IPS-NIHi11 (cell line): ENCODE results near the gene MRPS22.
"Not testable (repeated sequence)": the region's sequence is repeated elsewhere in the genome, so short reads cannot be mapped to it uniquely, and the experiment has no call there.

Experiments
- DNase-seq: peaks from one replicate; pipeline ENCODE4 v3.0.0; 2012; ENCODE audit warnings: mixed read lengths, low spot score

MRPS22 gene

DNA sequence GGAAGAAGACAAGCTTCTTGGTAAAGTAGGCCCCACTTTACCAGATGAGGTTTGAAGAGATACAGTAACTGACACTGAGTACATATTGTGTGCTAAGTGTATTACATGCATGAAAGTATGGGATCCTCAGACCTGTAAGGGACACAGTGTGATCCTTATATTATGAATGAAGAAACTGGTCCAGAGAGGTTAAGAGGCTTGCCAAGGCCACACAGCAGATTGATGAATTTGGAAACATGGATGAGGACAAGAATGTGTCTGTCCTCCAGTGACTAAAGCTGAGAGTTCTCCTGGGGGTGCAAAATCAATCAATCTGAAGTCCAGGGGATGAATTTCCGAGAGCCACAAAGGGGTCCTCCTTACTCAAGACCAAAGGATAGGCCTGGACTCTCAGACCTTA is 31.4 kb upstream of the MRPS22 start:
- no peak for DNase-seq

GRCh38 chr3:139312959-139313358 is 30.9 kb upstream of the MRPS22 start:
- no peak for DNase-seq

- no peak for DNase-seq
Observed at GRCh38 chr3:139313921-139314320, 29.9 kb upstream of the MRPS22 start.

DNA sequence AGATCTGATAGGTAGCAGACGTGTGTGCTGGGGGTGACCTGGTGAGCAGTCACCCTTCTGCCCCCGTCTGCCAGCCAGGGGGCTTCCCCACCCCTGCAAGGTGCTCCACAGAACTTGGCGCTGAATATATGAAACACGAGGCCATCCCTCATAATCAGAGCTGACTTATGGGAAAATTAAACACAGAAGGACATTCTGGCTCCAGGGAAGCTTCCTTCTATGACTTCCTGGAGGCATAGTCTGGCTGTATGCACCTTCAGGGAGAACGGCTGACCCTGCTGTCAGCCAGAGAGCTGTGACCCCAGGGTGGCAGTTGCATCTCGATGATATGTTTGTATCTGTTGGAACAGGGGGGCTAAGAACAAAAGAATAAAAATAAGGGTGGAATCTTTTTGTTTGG is 26.6 kb upstream of the MRPS22 start:
- DNase-seq = no peak

GRCh38 chr3:139317660-139318430 is 26.0 kb upstream of the MRPS22 start:
- no peak for DNase-seq

DNA sequence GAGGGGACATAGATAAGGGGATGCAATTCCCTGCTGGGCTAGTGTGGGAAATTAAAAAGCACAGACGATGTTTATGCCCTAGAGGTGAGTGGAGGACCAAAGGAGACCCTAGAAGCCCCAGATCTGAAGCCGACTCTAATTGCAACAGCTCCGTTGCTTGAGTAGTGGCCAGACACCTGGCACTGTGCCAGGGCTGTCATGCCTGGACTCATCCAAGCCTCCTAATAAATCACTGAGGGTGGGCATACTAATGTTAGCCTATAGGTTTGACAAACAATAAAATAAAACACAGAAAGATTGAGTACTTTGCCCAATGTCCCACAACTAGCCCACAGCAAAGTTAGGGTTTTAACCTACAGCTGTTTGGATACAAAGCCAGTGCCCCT is 25.4 kb upstream of the MRPS22 start:
- no peak for DNase-seq

- DNase-seq = no peak
Observed at GRCh38 chr3:139318826-139319225, 25.0 kb upstream of the MRPS22 start.

DNA sequence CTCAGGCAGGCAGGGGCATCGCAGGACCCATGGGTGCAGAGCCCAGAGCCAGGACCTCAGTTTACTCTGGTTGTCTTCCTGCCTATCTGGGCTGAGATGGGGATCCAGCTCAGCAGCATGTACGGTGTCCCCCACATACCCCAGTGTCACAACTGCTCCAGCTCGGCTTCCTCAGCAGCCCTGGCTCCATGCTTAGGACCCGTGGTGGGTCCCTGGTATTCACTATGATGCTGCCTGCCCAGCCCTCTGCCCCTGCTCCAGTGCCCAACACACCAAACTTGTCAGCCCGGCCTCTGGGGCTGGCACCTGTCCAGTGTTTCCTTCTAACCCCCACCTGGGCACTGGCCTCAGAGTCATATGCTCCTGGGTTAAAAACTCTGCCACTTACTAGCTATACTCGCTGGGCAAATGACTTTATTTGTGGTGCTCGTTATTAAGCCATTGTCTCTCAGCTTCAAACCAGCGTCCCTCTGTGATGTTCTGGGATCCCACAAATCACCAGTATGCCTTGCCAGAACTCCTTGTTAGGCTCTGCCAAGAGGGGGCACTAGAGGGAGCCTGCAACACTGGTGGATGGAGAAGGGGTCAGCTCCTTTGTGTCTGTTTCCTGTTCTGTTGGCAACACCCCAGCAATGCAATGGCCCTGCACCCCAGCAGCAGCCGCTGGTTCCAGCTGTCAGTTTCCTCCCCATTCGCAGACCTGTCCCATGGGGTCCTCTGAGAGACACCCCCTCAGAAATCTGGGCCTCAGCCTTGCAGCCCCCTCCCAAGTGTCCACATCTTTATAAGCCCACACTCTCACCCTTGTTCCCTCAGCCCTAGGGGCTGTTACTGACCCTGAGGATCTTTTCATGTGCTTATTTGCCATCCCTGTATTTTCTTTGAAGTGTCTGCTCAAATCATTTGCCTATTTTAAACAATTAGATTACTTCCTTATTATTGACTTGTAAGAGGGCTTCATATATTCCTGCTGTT is 24.1 kb upstream of the MRPS22 start:
- DNase-seq = peak; percentile 78

DNA sequence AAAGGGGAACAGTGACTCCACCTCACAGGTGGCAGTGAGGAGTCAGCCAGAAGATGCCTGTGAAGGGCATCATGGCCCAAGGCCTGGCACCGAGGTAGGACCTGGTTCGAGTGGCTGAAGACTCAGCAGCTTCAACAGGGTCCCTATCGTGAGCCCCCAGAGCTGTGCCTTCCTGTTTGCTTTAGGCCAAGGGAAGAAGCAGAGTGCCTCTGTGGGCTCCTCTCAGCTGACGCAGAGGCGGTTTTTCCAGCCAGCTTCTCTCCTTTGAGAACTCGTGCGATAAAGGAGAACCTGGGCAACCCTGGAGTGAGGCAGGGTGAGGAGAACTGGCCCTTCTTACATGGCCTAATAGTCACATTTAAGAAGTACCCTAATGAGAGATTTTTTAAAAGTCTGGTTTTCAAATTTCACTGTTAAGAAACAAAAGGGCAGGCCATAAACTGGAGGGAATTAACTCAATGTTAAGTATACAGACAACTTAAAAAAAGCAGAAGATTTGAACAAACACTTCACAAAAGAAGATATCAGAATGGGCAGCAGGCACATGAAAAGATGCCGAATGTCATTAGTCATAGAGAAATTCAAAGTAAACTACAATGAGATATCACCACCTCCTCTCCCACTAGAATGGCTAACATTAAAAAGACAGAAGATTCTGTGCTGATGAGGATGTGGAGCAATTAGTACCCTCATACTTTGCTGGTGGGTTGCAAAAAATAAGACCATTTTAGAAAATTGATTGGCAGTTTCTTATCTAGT is 23.1 kb upstream of the MRPS22 start:
- DNase-seq = no peak

GRCh38 chr3:139322346-139322745 is 21.5 kb upstream of the MRPS22 start:
- no peak for DNase-seq

DNA sequence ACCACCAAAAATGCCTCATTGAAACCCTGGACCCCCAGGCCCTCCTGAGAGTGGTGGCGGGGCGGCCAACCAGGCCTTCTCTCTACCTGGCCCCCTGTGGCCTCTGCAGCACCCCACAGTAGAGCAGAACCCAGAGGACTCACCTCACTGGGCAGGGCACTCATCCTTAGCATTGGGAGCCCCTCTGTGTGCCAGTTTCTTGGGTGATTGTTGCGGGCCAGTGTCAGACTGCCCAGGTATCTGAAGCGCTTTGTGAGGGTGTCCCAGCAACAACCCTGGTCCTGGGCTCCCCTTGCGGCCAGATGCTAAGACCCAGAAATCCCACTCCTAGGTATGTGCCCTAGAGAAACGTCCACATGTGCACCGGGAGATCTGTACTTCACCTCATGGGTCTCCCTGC is 20.7 kb upstream of the MRPS22 start:
- DNase-seq = no peak

DNA sequence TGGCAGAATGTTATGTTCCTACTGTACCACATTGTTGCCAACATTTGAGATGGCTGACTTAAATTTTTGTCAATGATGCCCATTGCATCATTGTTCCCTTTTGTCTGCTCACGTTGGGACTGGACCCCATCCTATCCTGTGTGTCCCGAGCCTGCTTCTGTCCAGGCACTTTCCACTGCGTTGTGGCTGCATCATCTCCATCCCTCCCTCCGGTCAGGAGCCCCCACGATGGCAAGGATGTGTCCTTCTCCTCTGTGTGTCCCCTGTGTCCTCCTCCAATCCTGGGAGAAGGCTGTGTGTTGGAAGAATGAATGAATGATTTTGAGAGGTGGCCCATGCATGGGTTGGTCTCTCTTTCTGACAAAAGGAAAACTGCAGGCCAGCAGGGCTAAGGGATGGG is 19.4 kb upstream of the MRPS22 start:
- no peak for DNase-seq

DNA sequence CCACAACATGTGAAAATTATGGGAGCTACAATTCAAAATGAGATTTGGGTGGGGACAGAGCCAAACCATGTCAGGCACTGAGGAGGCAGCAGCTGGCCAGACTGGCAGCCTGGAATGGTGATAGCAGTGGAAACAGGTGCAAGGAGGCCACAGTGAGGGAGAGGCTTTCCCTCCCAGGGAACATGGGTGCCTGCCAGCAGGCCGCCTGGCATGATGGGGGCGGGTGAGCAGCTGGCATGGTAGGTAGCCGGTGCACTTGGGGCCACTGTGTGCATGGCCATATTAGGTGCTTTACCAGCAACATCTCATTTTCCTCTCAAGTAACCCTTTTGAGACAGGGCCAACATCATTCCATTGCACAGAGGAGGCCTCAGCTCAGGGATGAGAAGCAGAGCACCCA is 18.3 kb upstream of the MRPS22 start:
- no peak for DNase-seq

- no peak for DNase-seq
Observed at GRCh38 chr3:139326131-139326530, 17.7 kb upstream of the MRPS22 start.

DNA sequence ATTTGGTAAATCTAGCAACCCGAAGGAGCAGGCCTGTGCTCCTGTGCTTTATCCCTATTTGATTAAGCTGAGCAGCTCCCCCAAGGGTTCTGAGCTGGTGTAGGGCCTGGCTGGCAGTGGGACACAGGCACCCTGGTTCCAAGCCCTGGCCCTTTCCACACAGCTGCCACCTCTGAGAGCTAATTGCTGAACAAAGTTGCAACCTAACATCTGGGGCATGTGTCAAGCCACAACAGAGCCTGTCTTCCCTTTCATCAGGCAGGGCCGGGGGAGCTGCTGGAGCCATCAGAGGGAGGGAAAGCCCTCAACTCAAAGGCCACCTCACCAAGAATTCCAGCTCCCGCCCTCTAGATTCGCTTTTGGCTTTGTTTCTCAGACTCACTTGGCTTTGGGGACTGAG is 17.1 kb upstream of the MRPS22 start:
- DNase-seq = no peak

DNA sequence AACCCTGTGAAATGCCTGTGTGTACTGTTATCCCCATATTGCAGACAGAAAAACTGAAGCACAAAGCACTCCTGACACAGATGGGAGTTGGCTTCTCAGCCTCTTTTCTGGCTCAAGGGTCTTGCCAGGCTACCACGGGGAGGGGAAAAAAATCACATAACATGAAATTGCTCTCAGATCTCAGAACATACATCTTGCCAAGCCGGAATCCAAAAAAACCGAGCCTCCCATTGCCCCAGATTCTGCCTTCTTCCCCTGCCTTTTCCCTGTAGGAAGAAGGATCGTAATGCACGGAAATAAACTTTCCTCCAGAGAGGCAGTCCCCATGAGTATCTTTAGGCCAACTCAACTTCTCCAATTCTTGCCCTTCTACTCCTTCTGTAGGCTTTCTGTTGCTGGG is 16.6 kb upstream of the MRPS22 start:
- no peak for DNase-seq

GRCh38 chr3:139327861-139328260 is 16.0 kb upstream of the MRPS22 start:
- DNase-seq = no peak

GRCh38 chr3:139328356-139328755 is 15.5 kb upstream of the MRPS22 start:
- DNase-seq = no peak

DNA sequence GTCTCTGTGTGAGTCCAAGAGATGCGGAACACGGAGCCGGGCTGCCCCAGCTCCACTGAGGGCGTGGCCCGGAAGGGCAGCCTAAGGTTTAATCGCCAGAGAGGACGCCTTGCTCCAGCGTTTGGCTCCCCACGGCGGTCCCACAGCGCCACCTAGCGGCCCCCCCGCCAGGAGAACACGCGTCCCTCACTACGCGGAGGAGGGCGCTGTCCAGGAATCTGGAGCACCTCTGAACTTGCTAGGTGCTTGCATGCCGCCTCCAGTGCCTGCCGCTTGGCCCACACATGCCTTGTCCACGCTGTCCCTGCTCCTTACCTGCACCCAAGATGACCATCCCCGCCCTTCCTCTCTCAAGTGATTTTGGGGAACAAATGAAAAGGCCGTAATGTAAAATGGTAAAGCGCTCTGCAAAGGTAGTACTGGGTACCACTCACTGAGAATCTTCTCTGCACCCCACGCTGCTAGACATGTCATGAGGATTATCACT is 14.4 kb upstream of the MRPS22 start:
- peak; percentile 98 for DNase-seq

- no peak for DNase-seq
Observed at GRCh38 chr3:139332092-139332491, 11.7 kb upstream of the MRPS22 start.

DNA sequence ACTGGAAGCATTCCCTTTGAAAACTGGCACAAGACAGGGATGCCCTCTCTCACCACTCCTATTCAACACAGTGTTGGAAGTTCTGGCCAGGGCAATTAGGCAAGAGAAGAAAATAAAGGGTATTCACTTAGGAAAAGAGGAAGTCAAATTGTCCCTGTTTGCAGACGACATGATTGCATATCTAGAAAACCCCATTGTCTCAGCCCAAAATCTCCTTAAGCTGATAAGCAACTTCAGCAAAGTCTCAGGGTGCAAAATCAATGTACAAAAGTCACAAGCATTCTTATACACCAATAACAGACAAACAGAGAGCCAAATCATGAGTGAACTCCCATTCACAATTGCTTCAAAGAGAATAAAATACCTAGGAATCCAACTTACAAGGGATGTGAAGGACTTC is 9.1 kb upstream of the MRPS22 start:
- not testable (repeated sequence) for DNase-seq

DNA sequence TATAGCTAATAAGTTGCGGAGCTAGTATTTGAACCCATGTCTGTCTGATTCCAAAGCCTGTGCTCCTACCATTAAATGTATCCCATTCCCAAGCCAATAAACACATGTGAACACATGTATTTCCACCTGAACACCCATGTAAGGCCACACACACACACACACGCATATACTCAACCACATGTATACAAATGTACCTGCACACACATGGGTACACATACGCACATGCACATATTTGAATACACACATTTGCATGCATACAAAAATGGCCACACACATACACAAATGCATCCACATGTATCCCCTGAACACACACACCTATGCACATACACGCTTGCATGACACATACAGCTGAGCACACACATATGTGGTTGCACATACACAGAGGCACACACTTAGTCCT is 5.4 kb upstream of the MRPS22 start:
- no peak for DNase-seq
